GM12878 (cell line): Measurements from ENCODE around the gene RUFY4. TPM values are rescaled to one million over a fixed set of nuclear protein-coding genes. Genes with fewer than 3 reads are reported as not detected.

ENCODE experiments used
- ATAC-seq: fragments of 200-7000 bp; cut with Tn5 transposase; 3 replicates; pipeline ENCODE4 v1.9.1; 2020; ENCODE audit warnings: mild to moderate bottlenecking, moderate library complexity
- BruUV-seq: library from RNA; stranded (reverse); fragments of 400-500 nt; replicated peaks from 2 replicates; lab custom pipeline; 2021; lab: Mats Ljungman, UMichigan
- CTCF ChIA-PET: fragments of 300-600 bp; sonication (Branson Sonifier 250); formaldehyde crosslinking; extraction: SDS; loops from one replicate; lab custom pipeline; 2021; ENCODE audit warnings: inconsistent platforms; lab: Yijun Ruan, JAX
- POLR2A ChIA-PET: fragments of 350-600 bp; formaldehyde crosslinking; extraction: SDS; loops from one replicate; lab custom pipeline; 2021; ENCODE audit warnings: inconsistent platforms; lab: Charles Lee
- RAD21 ChIA-PET: fragments of 300-600 bp; sonication (Branson Sonifier 250); formaldehyde crosslinking; loops from one replicate; lab custom pipeline; 2023; ENCODE audit warnings: antibody characterized with exemption; ENCODE audit not compliant: unreplicated experiment; lab: Charles Lee
- SMC1A ChIA-PET: fragments of 300-600 bp; sonication (Branson Sonifier 250); formaldehyde crosslinking; loops from one replicate; lab custom pipeline; 2023; ENCODE audit not compliant: unreplicated experiment, uncharacterized antibody; lab: Charles Lee
- DNase-seq: peaks from one replicate; pipeline ENCODE4 v3.0.0-alpha.2; 2011; ENCODE audit warnings: low read depth, low spot score
- FAIRE-seq: peaks from 3 replicates; lab custom pipeline; 2011; peaks lifted over from hg19 to GRCh38; lab: Jason Lieb, UNC
- H2AFZ ChIP-seq: 2 replicates; pipeline ENCODE4 v1.6.0; 2011; ENCODE audit warnings: low read depth, low read length, control low read depth; ENCODE audit not compliant: control insufficient read depth
- H3K27ac ChIP-seq: 2 replicates; pipeline ENCODE4 v1.5.1; 2011; ENCODE audit warnings: control low read depth; ENCODE audit not compliant: control insufficient read depth, insufficient read depth
- H3K27me3 ChIP-seq, 2 experiments: replicated peaks in 1 of 2; 2 replicates each; pipeline versions ENCODE4 v1.6.0 to v1.6.1; 2011; ENCODE audit warnings: low read length in 1 of 2; ENCODE audit not compliant: control insufficient read depth in 2 of 2, insufficient read depth in 2 of 2
- H3K36me3 ChIP-seq, 2 experiments: 2 replicates each; pipeline ENCODE4 v1.5.1; 2011; ENCODE audit warnings: low read length in 1 of 2; ENCODE audit not compliant: control insufficient read depth in 2 of 2, insufficient read depth in 2 of 2
- H3K4me1 ChIP-seq: 2 replicates; pipeline ENCODE4 v1.6.1; 2011; ENCODE audit warnings: mild to moderate bottlenecking, low read length, moderate library complexity, mixed read lengths; ENCODE audit not compliant: control insufficient read depth, insufficient read depth
- H3K4me2 ChIP-seq: 2 replicates; pipeline ENCODE4 v1.6.0; 2011; ENCODE audit warnings: control low read depth; ENCODE audit not compliant: control insufficient read depth, insufficient read depth
- H3K4me3 ChIP-seq: fragments of 200-600 bp; sonication (generic); 2 replicates; pipeline ENCODE4 v1.5.1; 2016
- H3K79me2 ChIP-seq: 2 replicates; pipeline ENCODE4 v1.6.0; 2011; ENCODE audit warnings: low read length; ENCODE audit not compliant: control insufficient read depth, insufficient read depth
- H3K9ac ChIP-seq: 2 replicates; pipeline ENCODE4 v1.8.0; 2011; ENCODE audit warnings: low read length, control low read depth, mixed read lengths; ENCODE audit not compliant: control insufficient read depth, insufficient read depth
- H3K9me3 ChIP-seq: replicated peaks from 3 replicates; pipeline ENCODE4 v1.5.1; 2011; ENCODE audit warnings: mild to moderate bottlenecking, low read length; ENCODE audit not compliant: control insufficient read depth, insufficient read depth
- H4K20me1 ChIP-seq: 2 replicates; pipeline ENCODE4 v1.6.0; 2011; ENCODE audit not compliant: control insufficient read depth, insufficient read depth
- FOXK2 ChIP-seq: fragments of 450-650 bp; IDR thresholded peaks from 2 replicates; pipeline ENCODE4 v1.6.1; 2017; ENCODE audit warnings: mild to moderate bottlenecking, moderate library complexity
- HDGF ChIP-seq: fragments of 450-650 bp; IDR thresholded peaks from 2 replicates; pipeline ENCODE4 v1.6.1; 2016; ENCODE audit warnings: antibody characterized with exemption
- LARP7 ChIP-seq: fragments of 450-650 bp; IDR thresholded peaks from 2 replicates; pipeline ENCODE4 v1.6.1; 2017; ENCODE audit warnings: mild to moderate bottlenecking
- REST ChIP-seq: IDR thresholded peaks from 2 replicates; pipeline ENCODE4 v1.6.1; 2012; ENCODE audit warnings: mild to moderate bottlenecking, low read depth, low read length
- SIN3A ChIP-seq: IDR thresholded peaks from 2 replicates; pipeline ENCODE4 v1.6.1; 2012; ENCODE audit warnings: low read depth, low read length, improper control_type of control experiment
- SPI1 ChIP-seq: IDR thresholded peaks from 2 replicates; pipeline ENCODE4 v1.6.1; 2011; ENCODE audit warnings: low read depth, mild to moderate bottlenecking, low read length, moderate library complexity, borderline replicate concordance; ENCODE audit not compliant: insufficient read depth
- SREBF1 ChIP-seq: IDR thresholded peaks from 2 replicates; pipeline ENCODE4 v1.6.1; 2012; ENCODE audit warnings: mild to moderate bottlenecking, low read length
- WGBS: methylation state at CpG from one replicate; pipeline ENCODE4 v1.1.6; 2016; ENCODE audit warnings: low lambda C conversion rate; ENCODE audit not compliant: insufficient replicate concordance, insufficient coverage; ENCODE audit errors: missing lambda C conversion rate; 5-methylcytosine and 5-hydroxymethylcytosine counted together
- in situ Hi-C: fragments of 300-500 bp; cut with MboI; formaldehyde crosslinking; loops from 9 replicates; pipeline ENCODE4 v1.14.3; 2018; ENCODE audit warnings: mixed read lengths
- intact Hi-C: fragments of 100-400 bp; cut with micrococcal nuclease; formaldehyde crosslinking; loops from one replicate; pipeline ENCODE4 v1.14.2; 2022; ENCODE audit not compliant: unreplicated experiment
- polyA plus RNA-seq, 11 experiments: library from polyadenylated mRNA; depleted of rRNA in 4 of 11; unstranded in 6 of 11; stranded (reverse) in 5 of 11; fragments of >200 nt; fragmentation: Nextera tagmentation in 4 of 11; fragmentation: Illumina TruSeq in 1 of 11; extraction: Ambion mirVana in 4 of 11; extraction: Trizol in 1 of 11; gene quantifications; 1 replicate in 1 of 11; 2 replicates in 10 of 11; pipeline versions ENCODE4 v1.2.1 to v1.2.3, GENCODE V29; 2011 to 2016; ENCODE audit warnings: inconsistent platforms in 2 of 11, missing spikeins in 2 of 11, low read depth in 1 of 11
- total RNA-seq, 4 experiments: library from RNA; depleted of rRNA in 3 of 4; stranded (reverse); fragments of >200 nt in 3 of 4; fragmentation: Illumina TruSeq in 1 of 4; extraction: Trizol in 1 of 4; gene quantifications; 2 replicates each; pipeline versions ENCODE4 v1.2.1 to v1.2.3, GENCODE V29; 2013 to 2021

The RUFY4 gene
- total and polyA plus RNA-seq, 10 of the 15 experiments (the other 5 are each of a cell fraction or from before 2014, with no cell fraction given) = 0.05 to 2.7 (median 0.90) TPM

GRCh38 chr2:218072478-218073024 is 3.5 kb downstream of the RUFY4 start (continued):
- TF ChIP-seq HDGF (no peak), SREBF1 (no peak), SIN3A (no peak), SPI1 (no peak)

- no peak for ATAC-seq
- no peak for FAIRE-seq
- no TSS peak for BruUV-seq
- H2AFZ ChIP-seq = no peak overlapping the region
- H3K4me3 ChIP-seq = no peak overlapping the region
- intact Hi-C loops (loop anchor here (5.0 kb wide), 1 partner anchor 94 kb away; the partner anchor contains the start of gene CXCR1), in situ Hi-C loops (no loop called here)
- CTCF ChIA-PET = interaction anchor here (1.2 to 1.4 kb wide), 2 partner anchors 84 to 288 kb away, joined by 3 to 8 read pairs; no protein-coding TSS in a partner anchor
- no peaks in the 10 kb centered on the region for H3K79me2 ChIP-seq
- no peaks in the 10 kb centered on the region for H3K27me3 ChIP-seq
- no peaks in the 10 kb centered on the region for H3K36me3 ChIP-seq
- TF ChIP-seq LARP7 (no peak), FOXK2 (no peak), REST (no peak)
- no peaks in the 10 kb centered on the region for H4K20me1 ChIP-seq
- POLR2A ChIA-PET = no interaction called here
- no peaks in the 10 kb centered on the region for H3K9me3 ChIP-seq
- SMC1A ChIA-PET = interaction anchor here (0.6 kb wide), 1 partner anchor 26 kb away, joined by 3 read pairs; no protein-coding TSS in a partner anchor
- H3K9ac ChIP-seq = no peak overlapping the region
- no peak for DNase-seq
- 17% methylated on average over 4 of the region's 4 CpGs for WGBS
- no peak overlapping the region for H3K27ac ChIP-seq
- RAD21 ChIA-PET = no interaction called here
- no peak overlapping the region for H3K4me2 ChIP-seq
- peaks cover 9% of the 10 kb centered on the region for H3K4me1 ChIP-seq
Observed at GRCh38 chr2:218073185-218073584, 4.1 kb downstream of the RUFY4 start.
